NT2/D1 (cell line): Measurements from ENCODE around the gene SARS1.

Experiments
- DNase-seq: peaks from one replicate; pipeline ENCODE4 v3.0.0-alpha.2; 2011; ENCODE audit warnings: low read depth, low spot score
- H3K27me3 ChIP-seq: 2 replicates; pipeline ENCODE4 v1.6.0; 2011; ENCODE audit warnings: mild to moderate bottlenecking; ENCODE audit not compliant: insufficient read length, insufficient read depth
- H3K36me3 ChIP-seq: 2 replicates; pipeline ENCODE4 v1.6.1; 2011; ENCODE audit warnings: mild to moderate bottlenecking, low read length, mixed read lengths; ENCODE audit not compliant: insufficient read depth, insufficient read length
- H3K4me1 ChIP-seq: 2 replicates; pipeline ENCODE4 v1.5.1; 2011; ENCODE audit not compliant: insufficient read depth, insufficient read length
- H3K4me3 ChIP-seq: 2 replicates; pipeline ENCODE4 v1.5.1; 2011; ENCODE audit warnings: low read depth; ENCODE audit not compliant: insufficient read length
- H3K9ac ChIP-seq: 2 replicates; pipeline ENCODE4 v1.6.0; 2011; ENCODE audit warnings: low read depth; ENCODE audit not compliant: insufficient read length
- H3K9me3 ChIP-seq: 2 replicates; pipeline ENCODE4 v1.5.1; 2011; ENCODE audit warnings: mild to moderate bottlenecking, low read length; ENCODE audit not compliant: insufficient read depth
- SUZ12 ChIP-seq: IDR thresholded peaks from 2 replicates; pipeline ENCODE4 v1.6.1; 2011; ENCODE audit not compliant: insufficient read length, insufficient read depth; ENCODE audit errors: extremely low read depth
- YY1 ChIP-seq: IDR thresholded peaks from 2 replicates; pipeline ENCODE4 v1.6.1; 2011; ENCODE audit not compliant: insufficient read length, insufficient read depth
- ZNF274 ChIP-seq: IDR thresholded peaks from 2 replicates; pipeline ENCODE4 v1.6.1; 2011; ENCODE audit warnings: mild to moderate bottlenecking, low read depth, low read length

Gene SARS1

GRCh38 chr1:109265741-109266330 lies 52.1 kb downstream of the SARS1 start:
- DNase-seq = no peak
- Histone ChIP-seq H3K9ac (no peak overlapping the region), H3K4me1 (peaks cover 12% of the 10 kb centered on the region), H3K36me3 (peaks cover 90% of the 10 kb centered on the region), H3K9me3 (no peaks in the 10 kb centered on the region; the same call in 1 of the 2 replicates), H3K27me3 (no peaks in the 10 kb centered on the region), H3K4me3 (no peak overlapping the region)
- TF ChIP-seq YY1 = no peak
- no peak for TF ChIP-seq SUZ12
- TF ChIP-seq ZNF274 = no peak

- Histone ChIP-seq H3K9ac (no peak overlapping the region), H3K4me1 (peaks cover 12% of the 10 kb centered on the region), H3K27me3 (no peaks in the 10 kb centered on the region), H3K4me3 (no peak overlapping the region), H3K9me3 (no peaks in the 10 kb centered on the region; the same call in 1 of the 2 replicates), H3K36me3 (peaks cover 90% of the 10 kb centered on the region)
- TF ChIP-seq YY1 = no peak
- no peak for TF ChIP-seq SUZ12
- no peak for TF ChIP-seq ZNF274
- no peak for DNase-seq
Measured at GRCh38 chr1:109266965-109267364, 53.2 kb downstream of the SARS1 start.

- Histone ChIP-seq H3K36me3 (peaks cover 90% of the 10 kb centered on the region), H3K4me1 (peaks cover 14% of the 10 kb centered on the region), H3K27me3 (no peaks in the 10 kb centered on the region), H3K4me3 (no peak overlapping the region), H3K9ac (peak overlapping the region; percentile 32), H3K9me3 (no peaks in the 10 kb centered on the region; the same call in 1 of the 2 replicates)
- DNase-seq = no peak
- TF ChIP-seq YY1 (no peak), ZNF274 (no peak), SUZ12 (no peak)
Measured at GRCh38 chr1:109267743-109268300, 54.1 kb downstream of the SARS1 start.

GRCh38 chr1:109268431-109269211 lies 54.9 kb downstream of the SARS1 start:
- H3K4me1 ChIP-seq = peaks cover 15% of the 10 kb centered on the region
- TF ChIP-seq SUZ12 = no peak
- no peak for TF ChIP-seq YY1
- TF ChIP-seq ZNF274 = no peak
- peaks cover 86% of the 10 kb centered on the region for H3K36me3 ChIP-seq
- no peak overlapping the region for H3K9ac ChIP-seq
- H3K27me3 ChIP-seq = no peaks in the 10 kb centered on the region
- no peak for DNase-seq
- no peaks in the 10 kb centered on the region; the same call in 1 of the 2 replicates for H3K9me3 ChIP-seq
- no peak overlapping the region for H3K4me3 ChIP-seq

GRCh38 chr1:109269212-109269980 lies 55.7 kb downstream of the SARS1 start:
- no peaks in the 10 kb centered on the region; the same call in 1 of the 2 replicates for H3K9me3 ChIP-seq
- H3K9ac ChIP-seq = no peak overlapping the region
- no peak overlapping the region for H3K4me3 ChIP-seq
- TF ChIP-seq YY1 = no peak
- TF ChIP-seq SUZ12 = no peak
- TF ChIP-seq ZNF274 = no peak
- no peak for DNase-seq
- peaks cover 18% of the 10 kb centered on the region for H3K4me1 ChIP-seq
- no peaks in the 10 kb centered on the region for H3K27me3 ChIP-seq
- H3K36me3 ChIP-seq = peaks cover 88% of the 10 kb centered on the region

- peaks cover 81% of the 10 kb centered on the region for H3K36me3 ChIP-seq
- TF ChIP-seq SUZ12 (no peak), YY1 (no peak), ZNF274 (no peak)
Measured at GRCh38 chr1:109269981-109270622, 56.4 kb downstream of the SARS1 start.

More at GRCh38 chr1:109269981-109270622, 56.4 kb downstream of the SARS1 start:
- H3K4me3 ChIP-seq = no peak overlapping the region
- peaks cover 18% of the 10 kb centered on the region for H3K4me1 ChIP-seq
- H3K9me3 ChIP-seq = no peaks in the 10 kb centered on the region; the same call in 1 of the 2 replicates
- no peak overlapping the region for H3K9ac ChIP-seq
- no peaks in the 10 kb centered on the region for H3K27me3 ChIP-seq
- DNase-seq = no peak
